ENCODE measurements around the gene BNC2.
A peak's percentile ranks its signal among the peaks of the same experiment; 100 is the strongest.
"Not testable (repeated sequence)": the region's sequence is repeated elsewhere in the genome, so short reads cannot be mapped to it uniquely, and the experiment has no call there.

BNC2 gene

GRCh38 chr9:16487915-16488314 is 382.6 kb downstream of the BNC2 start:
- no peak for DNase-seq

- no peak for DNase-seq
Observed at GRCh38 chr9:16485575-16486321, 384.7 kb downstream of the BNC2 start.

- no peak for DNase-seq
Observed at GRCh38 chr9:16485160-16485559, 385.3 kb downstream of the BNC2 start.

GRCh38 chr9:16484744-16485143 is 385.7 kb downstream of the BNC2 start:
- no peak for DNase-seq

GRCh38 chr9:16484180-16484579 is 386.3 kb downstream of the BNC2 start:
- DNase-seq = no peak

GRCh38 chr9:16482764-16483163 is 387.7 kb downstream of the BNC2 start:
- DNase-seq = no peak

- not testable (repeated sequence) for DNase-seq
Observed at GRCh38 chr9:16480584-16480983, 389.9 kb downstream of the BNC2 start.

GRCh38 chr9:16475996-16476395 is 394.5 kb downstream of the BNC2 start:
- no peak for DNase-seq

GRCh38 chr9:16475257-16475656 is 395.2 kb downstream of the BNC2 start:
- no peak for DNase-seq

- peak; percentile 18 to 51 (median 28) for DNase-seq
Observed at GRCh38 chr9:16469184-16469583, 401.3 kb downstream of the BNC2 start.

GRCh38 chr9:16461851-16462250 is 408.6 kb downstream of the BNC2 start:
- no peak for DNase-seq

- no peak for DNase-seq
Observed at GRCh38 chr9:16461137-16461840, 409.2 kb downstream of the BNC2 start.

GRCh38 chr9:16460696-16461095 is 409.8 kb downstream of the BNC2 start:
- no peak for DNase-seq

- no peak for DNase-seq
Observed at GRCh38 chr9:16459421-16460148, 410.9 kb downstream of the BNC2 start.

- no peak for DNase-seq
Observed at GRCh38 chr9:16458696-16459420, 411.6 kb downstream of the BNC2 start.

GRCh38 chr9:16455842-16456241 is 414.6 kb downstream of the BNC2 start:
- no peak for DNase-seq

GRCh38 chr9:16453390-16453789 is 417.1 kb downstream of the BNC2 start:
- no peak for DNase-seq

- DNase-seq = no peak
Observed at GRCh38 chr9:16450578-16450977, 419.9 kb downstream of the BNC2 start.

GRCh38 chr9:16450043-16450442 is 420.4 kb downstream of the BNC2 start:
- DNase-seq = no peak

GRCh38 chr9:16449076-16449730 is 421.3 kb downstream of the BNC2 start:
- DNase-seq = no peak

- no peak for DNase-seq
Observed at GRCh38 chr9:16447946-16448345, 422.5 kb downstream of the BNC2 start.

- no peak for DNase-seq
Observed at GRCh38 chr9:16446636-16447035, 423.8 kb downstream of the BNC2 start.

All from suppressor macrophage treated with lipopolysaccharide for 1 hour (primary cell).